Measurements from ENCODE around the gene IGFBPL1.
"Not testable (repeated sequence)": the region's sequence is repeated elsewhere in the genome, so short reads cannot be mapped to it uniquely, and the experiment has no call there.

Gene IGFBPL1

DNA sequence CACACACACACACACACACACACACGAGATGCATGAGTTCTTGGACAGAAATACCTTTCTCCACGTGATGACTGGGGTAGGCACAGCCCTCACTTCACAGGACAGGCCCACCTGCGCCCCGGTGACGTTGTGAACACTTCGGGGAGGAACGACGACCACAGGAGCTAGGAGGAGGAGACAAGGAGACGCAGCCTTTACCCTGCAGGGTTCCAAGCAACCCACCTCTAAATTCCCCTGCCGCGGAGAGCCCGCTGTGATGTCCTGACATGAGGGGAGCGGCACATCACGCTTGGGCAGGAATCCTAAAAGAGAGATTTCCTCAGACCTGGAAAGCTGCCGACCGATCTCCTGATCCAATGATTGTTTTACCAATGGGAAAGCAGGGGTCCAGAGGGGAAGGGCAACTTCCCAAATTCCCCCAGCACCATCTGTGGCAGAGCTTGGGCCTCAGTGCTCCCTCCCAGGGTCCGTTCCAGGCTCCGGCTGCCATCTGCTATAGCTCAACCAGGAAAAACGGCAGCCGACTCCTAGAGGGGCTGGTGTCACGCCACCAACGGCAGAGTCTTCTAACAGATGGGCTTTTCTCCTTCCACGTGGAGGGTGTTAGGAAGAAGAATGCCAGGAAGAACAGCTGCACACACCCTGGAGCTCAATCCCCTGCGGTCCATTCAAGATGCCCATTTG, 10.1 kb downstream of the IGFBPL1 start:
- TF ChIP-seq FOXP2 (optimal IDR thresholded peaks at IDR 0.05; ENCODE audit: control extremely low read depth, extremely low read length, insufficient read depth) (no peak), POLR2AphosphoS5 (IDR thresholded peaks at IDR 0.05; ENCODE audit: borderline replicate concordance, low read depth, low read length) (no peak), EZH2 (IDR thresholded peaks at IDR 0.05) (no peak)

DNA sequence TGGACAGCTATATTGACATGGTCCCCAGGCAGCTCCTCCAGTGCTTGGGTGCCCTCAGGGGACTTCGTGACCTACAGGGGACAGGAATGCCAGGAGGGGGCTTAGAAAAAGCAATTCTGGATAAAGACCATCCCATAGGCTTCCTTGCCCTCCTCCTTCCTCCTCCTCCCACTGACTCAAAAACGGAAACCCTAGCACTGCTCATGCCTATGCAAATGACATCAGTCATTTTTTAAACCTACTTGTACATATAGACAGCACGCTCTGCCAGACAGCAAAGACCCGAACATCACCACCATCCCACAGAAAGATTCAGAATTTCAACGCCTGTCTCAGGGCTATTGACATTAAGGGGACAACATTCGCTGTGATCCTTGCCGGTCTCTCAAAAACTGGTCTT, 11.0 kb downstream of the IGFBPL1 start:
- Histone ChIP-seq H3K36me3 (ENCODE audit: insufficient read depth, low read length) (no peaks in the 10 kb centered on the region), H3K9me3 (ENCODE audit: low read depth, low read length) (no peaks in the 10 kb centered on the region), H3K4me3 (no peak overlapping the region), H3K9ac (ENCODE audit: insufficient read length) (no peak overlapping the region), H3K27ac (no peak overlapping the region)
- DNase-seq (ENCODE audit: low read depth, low spot score): no peak
- TF ChIP-seq POLR2AphosphoS5 (IDR thresholded peaks at IDR 0.05; ENCODE audit: borderline replicate concordance, low read depth, low read length): no peak

More for the DNA sequence above, 10.1 kb downstream of the IGFBPL1 start:
- DNase-seq (ENCODE audit: low read depth, low spot score): no peak
- Histone ChIP-seq H3K9ac (ENCODE audit: insufficient read length) (no peak overlapping the region), H3K9me3 (ENCODE audit: low read depth, low read length) (no peaks in the 10 kb centered on the region), H3K4me3 (no peak overlapping the region), H3K27ac (no peak overlapping the region), H3K36me3 (ENCODE audit: insufficient read depth, low read length) (no peaks in the 10 kb centered on the region)

DNA sequence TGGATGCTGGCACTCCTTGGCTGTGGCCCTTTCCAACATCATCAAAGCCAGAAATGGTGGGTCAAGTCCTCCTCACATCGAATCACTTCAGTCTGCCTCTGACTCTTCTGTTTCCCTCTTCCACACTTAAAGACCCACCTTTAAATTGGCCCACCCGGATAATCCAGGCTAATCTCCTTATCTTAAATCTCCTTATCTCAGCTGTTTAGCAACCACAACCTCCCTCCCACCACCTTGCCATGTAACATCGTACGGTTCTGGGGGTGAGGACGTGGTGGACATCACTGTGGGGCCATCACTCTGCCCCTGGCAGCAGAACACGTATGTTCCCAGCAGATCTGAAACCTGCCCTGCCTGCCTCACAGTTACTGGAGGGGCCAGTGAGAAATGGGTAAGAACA, 11.5 kb downstream of the IGFBPL1 start:
- H3K36me3 ChIP-seq (ENCODE audit: insufficient read depth, low read length): no peaks in the 10 kb centered on the region
- no peak for DNase-seq (ENCODE audit: low read depth, low spot score)
- no peak overlapping the region for H3K27ac ChIP-seq
- H3K9me3 ChIP-seq (ENCODE audit: low read depth, low read length): no peaks in the 10 kb centered on the region
- no peak overlapping the region for H3K4me3 ChIP-seq
- TF ChIP-seq POLR2AphosphoS5 (IDR thresholded peaks at IDR 0.05; ENCODE audit: borderline replicate concordance, low read depth, low read length): no peak
- no peak for TF ChIP-seq FOXP2 (optimal IDR thresholded peaks at IDR 0.05; ENCODE audit: control extremely low read depth, extremely low read length, insufficient read depth)
- no peak for TF ChIP-seq EZH2 (IDR thresholded peaks at IDR 0.05)
- no peak overlapping the region for H3K9ac ChIP-seq (ENCODE audit: insufficient read length)

DNA sequence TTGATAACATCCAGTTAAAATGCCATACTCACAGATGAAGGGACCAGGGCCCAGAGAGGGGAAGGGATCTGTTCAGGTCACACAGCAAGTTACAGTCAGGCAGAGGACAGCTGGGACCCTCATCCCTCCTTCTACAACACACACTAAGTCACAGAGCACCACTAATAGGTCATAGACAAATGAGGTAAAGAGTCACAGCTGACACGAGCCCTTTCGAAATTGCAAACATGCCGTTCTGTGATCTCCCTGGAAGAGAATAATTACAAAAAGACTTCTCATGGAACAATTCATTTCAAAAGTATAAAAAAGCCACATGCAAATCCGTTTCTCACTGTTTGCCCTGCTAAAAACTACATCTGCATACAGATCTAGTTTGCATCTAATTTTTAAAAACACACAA, 15.5 kb downstream of the IGFBPL1 start:
- no peak overlapping the region for H3K27ac ChIP-seq
- H3K36me3 ChIP-seq (ENCODE audit: insufficient read depth, low read length): no peaks in the 10 kb centered on the region

DNA sequence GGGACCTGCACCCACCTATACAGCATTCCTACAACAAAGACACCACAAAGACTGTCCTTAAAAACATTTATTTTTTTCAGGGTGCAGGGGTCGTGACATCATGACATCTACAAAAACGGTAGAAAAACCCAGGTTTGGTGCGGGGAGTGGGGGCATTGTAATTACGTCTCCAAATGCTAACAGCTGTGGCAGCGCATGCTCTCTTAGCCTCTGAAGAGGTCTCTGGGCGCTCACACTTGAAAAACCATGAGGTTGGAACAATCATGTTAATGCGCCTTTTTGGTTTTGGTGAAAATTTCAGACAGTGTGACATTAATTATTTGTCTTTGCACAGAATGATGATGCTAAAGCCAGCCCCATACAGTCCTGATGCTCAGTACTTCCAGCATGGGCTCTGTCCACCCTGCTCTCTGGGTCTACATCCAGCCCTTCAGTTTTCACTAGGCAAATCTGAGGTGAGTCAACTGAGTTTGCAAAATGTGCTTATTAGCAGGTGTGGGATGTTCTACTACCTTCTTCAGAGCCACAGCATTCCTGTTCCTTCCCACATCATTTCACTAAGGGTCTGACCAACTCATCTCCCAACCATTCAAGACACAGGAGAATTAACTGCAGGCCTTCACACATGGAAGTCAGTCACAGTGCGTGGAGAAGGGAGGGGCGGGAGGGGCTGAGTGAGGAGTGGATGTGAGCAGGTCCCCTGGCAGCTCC, 17.6 kb downstream of the IGFBPL1 start:
- H3K27ac ChIP-seq: no peak overlapping the region
- no peaks in the 10 kb centered on the region for H3K9me3 ChIP-seq (ENCODE audit: low read depth, low read length)
- TF ChIP-seq POLR2AphosphoS5 (IDR thresholded peaks at IDR 0.05; ENCODE audit: borderline replicate concordance, low read depth, low read length) (no peak), EZH2 (IDR thresholded peaks at IDR 0.05) (no peak), FOXP2 (optimal IDR thresholded peaks at IDR 0.05; ENCODE audit: control extremely low read depth, extremely low read length, insufficient read depth) (no peak)
- H3K36me3 ChIP-seq (ENCODE audit: insufficient read depth, low read length): no peaks in the 10 kb centered on the region
- no peak overlapping the region for H3K9ac ChIP-seq (ENCODE audit: insufficient read length)
- no peak overlapping the region for H3K4me3 ChIP-seq
- no peak for DNase-seq (ENCODE audit: low read depth, low spot score)

More for the DNA sequence above, 15.5 kb downstream of the IGFBPL1 start:
- DNase-seq (ENCODE audit: low read depth, low spot score): no peak
- H3K9me3 ChIP-seq (ENCODE audit: low read depth, low read length): no peaks in the 10 kb centered on the region
- TF ChIP-seq POLR2AphosphoS5 (IDR thresholded peaks at IDR 0.05; ENCODE audit: borderline replicate concordance, low read depth, low read length): no peak
- TF ChIP-seq EZH2 (IDR thresholded peaks at IDR 0.05): no peak
- no peak for TF ChIP-seq FOXP2 (optimal IDR thresholded peaks at IDR 0.05; ENCODE audit: control extremely low read depth, extremely low read length, insufficient read depth)
- no peak overlapping the region for H3K4me3 ChIP-seq
- no peak overlapping the region for H3K9ac ChIP-seq (ENCODE audit: insufficient read length)

DNA sequence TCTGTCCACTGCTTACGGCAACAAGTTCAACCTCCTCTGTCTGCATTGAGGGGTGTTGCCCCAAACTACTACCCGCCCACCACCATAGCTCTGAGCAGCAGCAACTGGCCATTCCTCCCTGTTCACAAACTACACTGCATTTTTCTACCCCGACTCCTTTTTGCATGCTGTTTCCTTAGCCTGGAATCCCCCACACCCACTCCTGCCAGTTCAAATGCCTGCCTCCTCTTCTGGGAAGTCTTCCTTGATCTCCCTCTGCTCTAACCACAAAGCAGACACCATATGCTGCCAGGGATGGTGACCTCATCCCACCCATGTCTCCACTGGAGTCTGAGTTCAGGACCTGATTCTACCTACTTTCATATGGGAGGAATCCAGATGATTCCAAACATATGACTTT, 18.5 kb downstream of the IGFBPL1 start:
- no peak for DNase-seq (ENCODE audit: low read depth, low spot score)
- no peak for TF ChIP-seq POLR2AphosphoS5 (IDR thresholded peaks at IDR 0.05; ENCODE audit: borderline replicate concordance, low read depth, low read length)
- no peak for TF ChIP-seq FOXP2 (optimal IDR thresholded peaks at IDR 0.05; ENCODE audit: control extremely low read depth, extremely low read length, insufficient read depth)
- TF ChIP-seq EZH2 (IDR thresholded peaks at IDR 0.05): no peak
- Histone ChIP-seq H3K36me3 (ENCODE audit: insufficient read depth, low read length) (no peaks in the 10 kb centered on the region), H3K9me3 (ENCODE audit: low read depth, low read length) (no peaks in the 10 kb centered on the region), H3K4me3 (no peak overlapping the region), H3K9ac (ENCODE audit: insufficient read length) (no peak overlapping the region), H3K27ac (no peak overlapping the region)

DNA sequence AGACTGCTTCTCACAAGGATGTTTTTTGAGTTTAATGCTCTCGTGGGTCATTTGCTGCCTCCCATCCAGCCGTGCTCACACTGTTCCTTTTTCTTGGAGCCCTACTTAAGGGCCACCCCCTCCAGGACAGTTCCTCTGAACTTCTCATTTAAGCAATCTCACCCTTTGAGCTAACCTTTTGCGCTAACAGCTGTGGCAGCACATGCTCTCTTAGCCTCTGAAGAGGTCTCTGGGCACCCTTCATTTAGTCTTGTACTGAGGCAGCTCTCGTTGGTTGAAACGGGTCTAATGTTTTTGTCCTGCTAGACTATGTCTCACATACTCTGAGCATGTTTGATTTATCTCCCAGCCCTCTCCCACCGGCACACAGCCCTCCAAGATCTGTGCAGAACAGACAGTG, 19.9 kb downstream of the IGFBPL1 start:
- no peaks in the 10 kb centered on the region for H3K9me3 ChIP-seq (ENCODE audit: low read depth, low read length)
- TF ChIP-seq FOXP2 (optimal IDR thresholded peaks at IDR 0.05; ENCODE audit: control extremely low read depth, extremely low read length, insufficient read depth) (no peak), EZH2 (IDR thresholded peaks at IDR 0.05) (no peak), POLR2AphosphoS5 (IDR thresholded peaks at IDR 0.05; ENCODE audit: borderline replicate concordance, low read depth, low read length) (no peak)
- H3K36me3 ChIP-seq (ENCODE audit: insufficient read depth, low read length): no peaks in the 10 kb centered on the region
- H3K9ac ChIP-seq (ENCODE audit: insufficient read length): no peak overlapping the region
- no peak overlapping the region for H3K4me3 ChIP-seq
- DNase-seq (ENCODE audit: low read depth, low spot score): no peak
- H3K27ac ChIP-seq: no peak overlapping the region

DNA sequence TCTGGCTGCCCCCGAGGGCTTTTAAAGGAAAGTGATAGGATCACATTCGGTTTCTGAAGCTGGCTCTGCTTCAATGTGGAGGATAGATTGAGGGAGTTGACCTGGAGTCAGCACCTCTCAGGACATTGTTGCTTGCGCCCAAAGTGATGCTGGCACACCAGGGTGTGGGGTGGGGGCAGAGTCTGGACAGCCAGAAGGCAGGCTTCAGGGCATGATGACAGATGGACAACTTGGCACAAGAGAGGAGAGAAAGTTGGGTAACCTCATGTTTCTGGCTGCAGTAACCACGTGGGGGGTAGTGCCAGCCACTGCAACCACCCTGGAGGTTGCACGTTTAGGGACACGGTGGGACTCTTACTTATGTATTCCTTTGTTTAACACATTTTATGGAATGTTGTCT, 22.3 kb downstream of the IGFBPL1 start:
- Histone ChIP-seq H3K4me3 (no peak overlapping the region), H3K36me3 (ENCODE audit: insufficient read depth, low read length) (no peaks in the 10 kb centered on the region), H3K9me3 (ENCODE audit: low read depth, low read length) (no peaks in the 10 kb centered on the region), H3K27ac (no peak overlapping the region), H3K9ac (ENCODE audit: insufficient read length) (no peak overlapping the region)
- DNase-seq (ENCODE audit: low read depth, low spot score): no peak
- TF ChIP-seq POLR2AphosphoS5 (IDR thresholded peaks at IDR 0.05; ENCODE audit: borderline replicate concordance, low read depth, low read length) (no peak), FOXP2 (optimal IDR thresholded peaks at IDR 0.05; ENCODE audit: control extremely low read depth, extremely low read length, insufficient read depth) (no peak), EZH2 (IDR thresholded peaks at IDR 0.05) (no peak)

DNA sequence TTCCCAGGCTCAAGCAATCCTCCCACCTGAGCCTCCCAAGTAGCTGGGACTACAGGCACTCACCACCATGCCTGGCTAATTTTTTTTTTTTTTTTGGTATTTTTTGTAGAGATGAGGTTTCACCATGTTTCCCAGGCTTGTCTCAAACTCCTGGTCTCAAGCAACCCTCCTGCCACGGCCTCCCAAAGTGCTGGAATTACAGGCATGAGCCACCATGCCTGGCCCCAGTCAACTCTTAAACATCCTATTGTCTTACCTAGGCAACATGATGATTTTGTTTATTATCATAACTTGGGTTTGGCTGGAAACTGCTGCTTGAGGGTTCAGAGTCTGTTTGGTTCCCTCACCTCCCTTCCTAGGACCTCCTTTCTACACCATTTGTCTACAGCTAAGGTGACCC, 25.1 kb downstream of the IGFBPL1 start:
- not testable (repeated sequence) for H3K9me3 ChIP-seq (ENCODE audit: low read depth, low read length); H3K4me3 ChIP-seq; H3K27ac ChIP-seq; H3K9ac ChIP-seq (ENCODE audit: insufficient read length); DNase-seq (ENCODE audit: low read depth, low spot score); H3K36me3 ChIP-seq (ENCODE audit: insufficient read depth, low read length)
